Measurements from ENCODE around the gene GPR150. TPM values are rescaled to one million over a fixed set of nuclear protein-coding genes. Genes with fewer than 3 reads are reported as not detected.

The GPR150 gene
- total RNA-seq, 1 experiment from 2014 or later, result 0.17 TPM

GRCh38 chr5:95619096-95619495 is 791 bp upstream of the GPR150 start:
- no peak for DNase-seq
- no peak for TF ChIP-seq CTCF (IDR thresholded peaks at IDR 0.05; ENCODE audit: unreplicated experiment)
- Mint-ChIP-seq H3K27ac (ENCODE audit: unreplicated experiment) (no peak overlapping the region), H3K27me3 (ENCODE audit: unreplicated experiment) (peaks cover 27% of the 10 kb centered on the region), H3K4me1 (ENCODE audit: low read depth, unreplicated experiment) (peaks cover 9% of the 10 kb centered on the region), H3K4me3 (ENCODE audit: low read depth, unreplicated experiment) (no peak overlapping the region), H3K9me3 (ENCODE audit: low read depth, unreplicated experiment) (no peaks in the 10 kb centered on the region), H3K36me3 (ENCODE audit: insufficient read depth, unreplicated experiment) (peaks cover 10% of the 10 kb centered on the region)
- intact Hi-C loops (cut with micrococcal nuclease; ENCODE audit: unreplicated experiment), result loop anchor here (2.0 kb wide), 1 partner anchor 62 kb away; no protein-coding TSS in a partner anchor
- BruUV-seq (replicated peaks), result no TSS peak
- CTCF ChIA-PET, result no interaction called here

- no peak for TF ChIP-seq CTCF (IDR thresholded peaks at IDR 0.05; ENCODE audit: unreplicated experiment)
- H3K36me3 Mint-ChIP-seq (ENCODE audit: insufficient read depth, unreplicated experiment), result peaks cover 10% of the 10 kb centered on the region
- DNase-seq, result no peak
- CTCF ChIA-PET, result no interaction called here
- H3K9me3 Mint-ChIP-seq (ENCODE audit: low read depth, unreplicated experiment), result no peaks in the 10 kb centered on the region
- intact Hi-C loops (cut with micrococcal nuclease; ENCODE audit: unreplicated experiment), result loop anchor here (2.0 kb wide), 1 partner anchor 63 kb away; no protein-coding TSS in a partner anchor
- no peak overlapping the region for H3K27ac Mint-ChIP-seq (ENCODE audit: unreplicated experiment)
- peak overlapping the region; percentile 73 for H3K4me3 Mint-ChIP-seq (ENCODE audit: low read depth, unreplicated experiment)
- H3K27me3 Mint-ChIP-seq (ENCODE audit: unreplicated experiment), result peaks cover 32% of the 10 kb centered on the region
- H3K4me1 Mint-ChIP-seq (ENCODE audit: low read depth, unreplicated experiment), result peaks cover 9% of the 10 kb centered on the region
- no TSS peak for BruUV-seq (replicated peaks)
These were observed 315 bp upstream of the GPR150 start for GRCh38 chr5:95619514-95620029.

DNA sequence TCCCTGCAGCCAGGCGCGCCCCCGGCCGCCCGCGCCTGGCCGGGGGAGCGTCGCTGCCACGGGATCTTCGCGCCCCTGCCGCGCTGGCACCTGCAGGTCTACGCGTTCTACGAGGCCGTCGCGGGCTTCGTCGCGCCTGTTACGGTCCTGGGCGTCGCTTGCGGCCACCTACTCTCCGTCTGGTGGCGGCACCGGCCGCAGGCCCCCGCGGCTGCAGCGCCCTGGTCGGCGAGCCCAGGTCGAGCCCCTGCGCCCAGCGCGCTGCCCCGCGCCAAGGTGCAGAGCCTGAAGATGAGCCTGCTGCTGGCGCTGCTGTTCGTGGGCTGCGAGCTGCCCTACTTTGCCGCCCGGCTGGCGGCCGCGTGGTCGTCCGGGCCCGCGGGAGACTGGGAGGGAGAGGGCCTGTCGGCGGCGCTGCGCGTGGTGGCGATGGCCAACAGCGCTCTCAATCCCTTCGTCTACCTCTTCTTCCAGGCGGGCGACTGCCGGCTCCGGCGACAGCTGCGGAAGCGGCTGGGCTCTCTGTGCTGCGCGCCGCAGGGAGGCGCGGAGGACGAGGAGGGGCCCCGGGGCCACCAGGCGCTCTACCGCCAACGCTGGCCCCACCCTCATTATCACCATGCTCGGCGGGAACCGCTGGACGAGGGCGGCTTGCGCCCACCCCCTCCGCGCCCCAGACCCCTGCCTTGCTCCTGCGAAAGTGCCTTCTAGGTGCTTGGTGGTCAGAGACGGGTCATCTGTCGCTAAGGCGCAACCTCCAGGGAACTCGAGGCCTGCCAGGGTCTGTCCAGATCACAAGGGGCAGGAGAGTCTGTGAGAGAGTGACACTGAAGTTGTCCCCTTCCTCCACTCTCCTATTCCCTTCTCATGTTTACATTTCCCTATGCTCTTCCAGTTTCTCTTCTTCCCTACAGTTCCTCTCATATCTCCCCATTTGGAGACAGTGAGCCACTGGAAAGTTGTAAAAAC is 1.3 kb downstream of the GPR150 start:
- Mint-ChIP-seq H3K36me3 (ENCODE audit: insufficient read depth, unreplicated experiment) (peaks cover 10% of the 10 kb centered on the region), H3K9me3 (ENCODE audit: low read depth, unreplicated experiment) (no peaks in the 10 kb centered on the region), H3K27ac (ENCODE audit: unreplicated experiment) (no peak overlapping the region), H3K27me3 (ENCODE audit: unreplicated experiment) (peaks cover 35% of the 10 kb centered on the region), H3K4me3 (ENCODE audit: low read depth, unreplicated experiment) (peak overlapping the region; percentile 73), H3K4me1 (ENCODE audit: low read depth, unreplicated experiment) (peaks cover 9% of the 10 kb centered on the region)
- no peak for TF ChIP-seq CTCF (IDR thresholded peaks at IDR 0.05; ENCODE audit: unreplicated experiment)
- no TSS peak for BruUV-seq (replicated peaks)
- CTCF ChIA-PET, result no interaction called here
- intact Hi-C loops (cut with micrococcal nuclease; ENCODE audit: unreplicated experiment), result no loop called here
- peak; percentile 50 for DNase-seq

GRCh38 chr5:95621839-95622629 is 2.1 kb downstream of the GPR150 start:
- CTCF ChIA-PET, result interaction anchor here (0.8 kb wide), 1 partner anchor 15 kb away, joined by 3 read pairs; no protein-coding TSS in a partner anchor
- DNase-seq, result no peak
- BruUV-seq (replicated peaks), result no TSS peak
- no peak for TF ChIP-seq CTCF (IDR thresholded peaks at IDR 0.05; ENCODE audit: unreplicated experiment)
- peak overlapping the region; percentile 73 for H3K4me3 Mint-ChIP-seq (ENCODE audit: low read depth, unreplicated experiment)
- intact Hi-C loops (cut with micrococcal nuclease; ENCODE audit: unreplicated experiment), result no loop called here
- peaks cover 9% of the 10 kb centered on the region for H3K4me1 Mint-ChIP-seq (ENCODE audit: low read depth, unreplicated experiment)
- H3K27ac Mint-ChIP-seq (ENCODE audit: unreplicated experiment), result no peak overlapping the region
- no peaks in the 10 kb centered on the region for H3K9me3 Mint-ChIP-seq (ENCODE audit: low read depth, unreplicated experiment)
- H3K36me3 Mint-ChIP-seq (ENCODE audit: insufficient read depth, unreplicated experiment), result peaks cover 10% of the 10 kb centered on the region
- H3K27me3 Mint-ChIP-seq (ENCODE audit: unreplicated experiment), result peaks cover 35% of the 10 kb centered on the region

All from Calu3 (cell line).